IMR-90 (cell line): Measurements from ENCODE around the gene MRPS15. TPM values are rescaled to one million over a fixed set of nuclear protein-coding genes. Genes with fewer than 3 reads are reported as not detected.

Experiments
- ATAC-seq: fragments of 200-7000 bp; cut with Tn5 transposase; 2 replicates; pipeline ENCODE4 v1.9.1; 2020; ENCODE audit warnings: low read depth, mild to moderate bottlenecking, moderate library complexity
- BruUV-seq: library from RNA; stranded (reverse); fragments of 400-500 nt; replicated peaks from 2 replicates; lab custom pipeline; 2021; lab: Mats Ljungman, UMichigan
- CTCF ChIA-PET: fragments of 300-600 bp; formaldehyde crosslinking; extraction: SDS; loops from one replicate; lab custom pipeline; 2021; ENCODE audit warnings: antibody characterized with exemption; lab: Yijun Ruan, JAX
- POLR2A ChIA-PET: fragments of 300-600 bp; sonication (Branson Sonifier 250); formaldehyde crosslinking; loops from one replicate; lab custom pipeline; 2022; ENCODE audit warnings: antibody characterized with exemption; ENCODE audit not compliant: unreplicated experiment; lab: Charles Lee
- DNase-seq: peaks from one replicate; pipeline ENCODE4 v3.0.0; 2013
- H2AFZ ChIP-seq: replicated peaks from 2 replicates; pipeline ENCODE3; 2013; ENCODE audit warnings: low read length, mild to moderate bottlenecking; ENCODE audit not compliant: poor library complexity
- H2AK5ac ChIP-seq: 2 replicates; pipeline ENCODE4 v1.6.1; 2013; ENCODE audit warnings: low read depth, low read length, inconsistent platforms
- H2AK9ac ChIP-seq: replicated peaks from 2 replicates; pipeline ENCODE3; 2013; ENCODE audit warnings: mild to moderate bottlenecking, low read depth, low read length, moderate library complexity; ENCODE audit not compliant: poor library complexity
- H2BK120ac ChIP-seq: 2 replicates; pipeline ENCODE4 v1.6.1; 2013; ENCODE audit warnings: low read depth, low read length, inconsistent platforms
- H2BK15ac ChIP-seq: 3 replicates; pipeline ENCODE4 v1.6.1; 2013; ENCODE audit warnings: low read depth, low read length, inconsistent platforms
- H2BK20ac ChIP-seq: 2 replicates; pipeline ENCODE4 v1.6.1; 2013; ENCODE audit warnings: low read depth, mild to moderate bottlenecking, inconsistent platforms, low read length, moderate library complexity
- H2BK5ac ChIP-seq: 2 replicates; pipeline ENCODE4 v1.6.1; 2013; ENCODE audit warnings: mild to moderate bottlenecking, low read depth, low read length, inconsistent platforms; ENCODE audit not compliant: poor library complexity, severe bottlenecking
- H3K14ac ChIP-seq: replicated peaks from 2 replicates; pipeline ENCODE4 v1.6.1; 2013; ENCODE audit warnings: low read depth, low read length, inconsistent platforms
- H3K18ac ChIP-seq: 2 replicates; pipeline ENCODE4 v1.6.1; 2013; ENCODE audit warnings: low read depth, low read length, control low read depth
- H3K23ac ChIP-seq: 2 replicates; pipeline ENCODE4 v1.6.1; 2013; ENCODE audit warnings: low read depth, low read length, inconsistent platforms
- H3K27ac ChIP-seq: 2 replicates; pipeline ENCODE4 v1.5.1; 2013; ENCODE audit warnings: mild to moderate bottlenecking, control low read depth, low read length; ENCODE audit not compliant: insufficient read depth
- H3K27me3 ChIP-seq: 2 replicates; pipeline ENCODE4 v1.6.1; 2013; ENCODE audit warnings: low read length; ENCODE audit not compliant: control insufficient read depth, insufficient read depth
- H3K36me3 ChIP-seq: 2 replicates; pipeline ENCODE4 v1.6.1; 2013; ENCODE audit warnings: low read length, mixed read lengths; ENCODE audit not compliant: control insufficient read depth, insufficient read depth
- H3K4ac ChIP-seq: 2 replicates; pipeline ENCODE4 v1.6.1; 2013; ENCODE audit warnings: low read depth, low read length, inconsistent platforms
- H3K4me1 ChIP-seq: 2 replicates; pipeline ENCODE4 v1.6.1; 2013; ENCODE audit warnings: low read length, mixed read lengths; ENCODE audit not compliant: control insufficient read depth, insufficient read depth
- H3K4me2 ChIP-seq: 2 replicates; pipeline ENCODE4 v1.6.1; 2013; ENCODE audit warnings: low read depth, mild to moderate bottlenecking, control low read depth, low read length, moderate library complexity
- H3K4me3 ChIP-seq: 2 replicates; pipeline ENCODE4 v1.5.1; 2013; ENCODE audit warnings: low read depth, mild to moderate bottlenecking, control low read depth, low read length, moderate library complexity; ENCODE audit not compliant: insufficient read depth
- H3K56ac ChIP-seq: 2 replicates; pipeline ENCODE4 v1.6.1; 2013; ENCODE audit warnings: low read length, inconsistent platforms; ENCODE audit not compliant: insufficient read depth; ENCODE audit errors: extremely low read depth
- H3K79me1 ChIP-seq, 2 experiments: 2 replicates each; pipeline ENCODE4 v1.6.1; 2013; ENCODE audit warnings: low read length in 2 of 2, inconsistent platforms in 1 of 2, low read depth in 1 of 2
- H3K9ac ChIP-seq: 2 replicates; pipeline ENCODE4 v1.6.1; 2013; ENCODE audit warnings: low read depth, low read length, control low read depth
- H3K9me1 ChIP-seq: 2 replicates; pipeline ENCODE4 v1.6.1; 2013; ENCODE audit warnings: low read length, inconsistent platforms; ENCODE audit not compliant: insufficient read depth
- H3K9me3 ChIP-seq: 2 replicates; pipeline ENCODE4 v1.6.1; 2013; ENCODE audit warnings: low read length; ENCODE audit not compliant: control insufficient read depth, insufficient read depth
- H4K20me1 ChIP-seq: 2 replicates; pipeline ENCODE4 v1.6.1; 2013; ENCODE audit warnings: low read length, inconsistent platforms; ENCODE audit not compliant: insufficient read depth
- H4K5ac ChIP-seq: 2 replicates; pipeline ENCODE4 v1.6.1; 2013; ENCODE audit warnings: mild to moderate bottlenecking, low read depth, low read length, control low read depth
- H4K8ac ChIP-seq, 2 experiments: 2 replicates each; pipeline ENCODE4 v1.6.1; 2013; ENCODE audit warnings: low read depth in 2 of 2, low read length in 2 of 2, control low read depth in 1 of 2, inconsistent platforms in 1 of 2
- H4K91ac ChIP-seq: 2 replicates; pipeline ENCODE4 v1.6.1; 2013; ENCODE audit warnings: low read depth, low read length, inconsistent platforms; ENCODE audit not compliant: insufficient read depth
- CEBPB ChIP-seq: IDR thresholded peaks from 2 replicates; pipeline ENCODE4 v1.6.1; 2012; ENCODE audit warnings: low read depth, low read length, improper control_type of control experiment
- CHD1 ChIP-seq: IDR thresholded peaks from 2 replicates; pipeline ENCODE4 v1.6.1; 2012; ENCODE audit warnings: low read depth, low read length, improper control_type of control experiment
- ELK1 ChIP-seq: fragments of 150-350 bp; IDR thresholded peaks from 2 replicates; pipeline ENCODE4 v1.6.1; 2016; ENCODE audit warnings: low read depth, mild to moderate bottlenecking, low read length, moderate library complexity, borderline replicate concordance
- FOS ChIP-seq: fragments of 150-350 bp; IDR thresholded peaks from 2 replicates; pipeline ENCODE4 v1.6.1; 2016; ENCODE audit warnings: low read depth, low read length
- MAFK ChIP-seq: IDR thresholded peaks from 2 replicates; pipeline ENCODE4 v1.6.1; 2012; ENCODE audit warnings: low read depth, low read length, improper control_type of control experiment
- MAZ ChIP-seq: IDR thresholded peaks from 2 replicates; pipeline ENCODE4 v1.6.1; 2012; ENCODE audit warnings: low read depth, mild to moderate bottlenecking, low read length, improper control_type of control experiment, moderate library complexity, borderline replicate concordance
- MXI1 ChIP-seq: IDR thresholded peaks from 2 replicates; pipeline ENCODE4 v1.6.1; 2012; ENCODE audit warnings: low read depth, mild to moderate bottlenecking, low read length, moderate library complexity, borderline replicate concordance
- NFE2L2 ChIP-seq: fragments of 150-350 bp; IDR thresholded peaks from 2 replicates; pipeline ENCODE4 v1.6.1; 2016; ENCODE audit warnings: low read depth, mild to moderate bottlenecking, low read length
- POLR2A ChIP-seq: IDR thresholded peaks from 2 replicates; pipeline ENCODE4 v1.6.1; 2012; ENCODE audit warnings: mild to moderate bottlenecking, low read depth, low read length
- RCOR1 ChIP-seq: IDR thresholded peaks from 2 replicates; pipeline ENCODE4 v1.6.1; 2012; ENCODE audit warnings: mild to moderate bottlenecking, low read length, improper control_type of control experiment; ENCODE audit not compliant: insufficient replicate concordance
- RFX5 ChIP-seq: IDR thresholded peaks from 2 replicates; pipeline ENCODE4 v1.8.0; 2012; ENCODE audit warnings: low read depth, mild to moderate bottlenecking, low read length, moderate library complexity
- SMC3 ChIP-seq: fragments of 150-350 bp; IDR thresholded peaks from 2 replicates; pipeline ENCODE4 v1.6.1; 2016; ENCODE audit warnings: low read depth, mild to moderate bottlenecking, antibody characterized with exemption, low read length, moderate library complexity
- WGBS, 2 experiments: methylation state at CpG; one replicate each; pipeline versions ENCODE4 v1.1.5 to v1.1.7; 2013; ENCODE audit warnings: missing lambda C conversion rate in 2 of 2; ENCODE audit not compliant: insufficient read length in 1 of 2; ENCODE audit errors: extremely low coverage in 2 of 2; 5-methylcytosine and 5-hydroxymethylcytosine counted together
- dilution Hi-C: fragments of 300-500 bp; cut with HindIII; formaldehyde crosslinking; loops from one replicate; pipeline ENCODE4 v1.14.3; 2018; ENCODE audit warnings: low sequenced_read_pairs; ENCODE audit not compliant: unreplicated experiment
- in situ Hi-C: fragments of 300-500 bp; cut with MboI; formaldehyde crosslinking; loops from 3 replicates; pipeline ENCODE4 v1.14.3; 2019; ENCODE audit warnings: low sequenced_read_pairs, inconsistent platforms, mixed read lengths
- intact Hi-C: fragments of 100-400 bp; cut with micrococcal nuclease; formaldehyde crosslinking; loops from 2 replicates; pipeline ENCODE4 v1.10.0; 2022
- polyA plus RNA-seq, 3 experiments: library from polyadenylated mRNA; depleted of rRNA; stranded (reverse); fragments of >200 nt; gene quantifications; 2 replicates each; pipeline ENCODE4 v1.2.3, GENCODE V29; 2012; ENCODE audit warnings: low replicate concordance in 1 of 3
- total RNA-seq: library from RNA; depleted of rRNA; stranded (reverse); fragments of >200 nt; gene quantifications from 2 replicates; pipeline ENCODE4 v1.2.3, GENCODE V29; 2012
- TF ChIP-seq, protein P1 (sequence below): conservative IDR thresholded peaks from 2 replicates; pipeline ENCODE4 v1.5.1; 2012; ENCODE audit warnings: mild to moderate bottlenecking, low read depth, low read length, improper control_type of control experiment

The MRPS15 gene
- total and polyA plus RNA-seq, 2 of the 4 experiments (the other 2 are of a cell fraction): 46.1 to 77.9 TPM

GRCh38 chr1:36480161-36480560 lies 16.0 kb upstream of the MRPS15 start:
- Histone ChIP-seq H3K56ac (no peak overlapping the region), H2BK15ac (no peak overlapping the region), H3K9ac (no peak overlapping the region), H4K8ac (no peak overlapping the region), H3K4me2 (no peak overlapping the region), H2AFZ (no peak overlapping the region), H3K36me3 (no peaks in the 10 kb centered on the region), H3K4ac (no peak overlapping the region), H3K27ac (no peak overlapping the region), H3K18ac (no peak overlapping the region), H4K20me1 (no peaks in the 10 kb centered on the region), H3K27me3 (peaks cover 38% of the 10 kb centered on the region), H3K14ac (no peak overlapping the region), H3K79me1 (no peaks in the 10 kb centered on the region), H3K9me1 (no peaks in the 10 kb centered on the region), H2AK5ac (no peak overlapping the region), H4K91ac (no peak overlapping the region), H3K4me1 (no peaks in the 10 kb centered on the region), H4K5ac (no peak overlapping the region), H3K4me3 (no peak overlapping the region), H2AK9ac (no peak overlapping the region), H2BK5ac (no peak overlapping the region), H3K23ac (no peak overlapping the region), H3K9me3 (no peaks in the 10 kb centered on the region), H2BK20ac (no peak overlapping the region), H2BK120ac (no peak overlapping the region)
- no peak for TF ChIP-seq CHD1
- TF ChIP-seq RFX5: no peak
- no peak for TF ChIP-seq MXI1
- no peak for TF ChIP-seq CEBPB
- no peak for TF ChIP-seq SMC3
- TF ChIP-seq FOS: no peak
- TF ChIP-seq MAFK: no peak
- TF ChIP-seq, protein P1, sequence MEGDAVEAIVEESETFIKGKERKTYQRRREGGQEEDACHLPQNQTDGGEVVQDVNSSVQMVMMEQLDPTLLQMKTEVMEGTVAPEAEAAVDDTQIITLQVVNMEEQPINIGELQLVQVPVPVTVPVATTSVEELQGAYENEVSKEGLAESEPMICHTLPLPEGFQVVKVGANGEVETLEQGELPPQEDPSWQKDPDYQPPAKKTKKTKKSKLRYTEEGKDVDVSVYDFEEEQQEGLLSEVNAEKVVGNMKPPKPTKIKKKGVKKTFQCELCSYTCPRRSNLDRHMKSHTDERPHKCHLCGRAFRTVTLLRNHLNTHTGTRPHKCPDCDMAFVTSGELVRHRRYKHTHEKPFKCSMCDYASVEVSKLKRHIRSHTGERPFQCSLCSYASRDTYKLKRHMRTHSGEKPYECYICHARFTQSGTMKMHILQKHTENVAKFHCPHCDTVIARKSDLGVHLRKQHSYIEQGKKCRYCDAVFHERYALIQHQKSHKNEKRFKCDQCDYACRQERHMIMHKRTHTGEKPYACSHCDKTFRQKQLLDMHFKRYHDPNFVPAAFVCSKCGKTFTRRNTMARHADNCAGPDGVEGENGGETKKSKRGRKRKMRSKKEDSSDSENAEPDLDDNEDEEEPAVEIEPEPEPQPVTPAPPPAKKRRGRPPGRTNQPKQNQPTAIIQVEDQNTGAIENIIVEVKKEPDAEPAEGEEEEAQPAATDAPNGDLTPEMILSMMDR: no peak
- TF ChIP-seq POLR2A: no peak
- no peak for TF ChIP-seq MAZ
- no peak for TF ChIP-seq RCOR1
- no peak for TF ChIP-seq ELK1
- no peak for TF ChIP-seq NFE2L2
- ATAC-seq (no peak), DNase-seq (no peak)
- in situ Hi-C loops: no loop called here
- ChIA-PET POLR2A (no interaction called here), CTCF (no interaction called here)
- no CpG with 5 or more reads among the region's 2 CpGs for WGBS, 2 experiments
- intact Hi-C loops: no loop called here
- no TSS peak for BruUV-seq
- dilution Hi-C loops: no loop called here
